Pancreas (tissue), 10 donors: Measurements from ENCODE around the gene TNIK. TPM values are rescaled to one million over a fixed set of nuclear protein-coding genes. Genes with fewer than 3 reads are reported as not detected.

Experiments used
- ATAC-seq, 4 donors: fragments of 200-7000 bp; cut with Tn5 transposase; one replicate each; pipeline versions ENCODE4 v1.8.0 to v1.9.1; 2020; ENCODE audit warnings: mild to moderate bottlenecking in 4 of 4, moderate library complexity in 4 of 4
- DNase-seq, 6 donors: peaks; one replicate each; pipeline ENCODE4 v3.0.0-alpha.2; 2020
- FAIRE-seq: peaks from 2 replicates; lab custom pipeline; 2012; peaks lifted over from hg19 to GRCh38; lab: Jason Lieb, UNC
- H3K27ac ChIP-seq, 4 donors: fragments of 200-600 bp; sonication (generic); 1 replicate in 3 of 4; 2 replicates in 1 of 4; pipeline versions ENCODE4 v1.5.0 to v1.8.0; 2020
- H3K27me3 ChIP-seq, 4 donors: fragments of 200-600 bp; one replicate each; pipeline ENCODE4 v1.8.0; 2021
- H3K36me3 ChIP-seq, 3 donors: fragments of 200-600 bp; sonication (generic) in 1 of 3; one replicate each; pipeline versions ENCODE4 v1.5.0 to v1.8.0; 2020 to 2021
- H3K4me1 ChIP-seq, 3 donors: fragments of 200-600 bp; one replicate each; pipeline ENCODE4 v1.8.0; 2021
- H3K4me3 ChIP-seq, 4 donors: fragments of 200-600 bp; sonication (generic) in 2 of 4; one replicate each; pipeline versions ENCODE4 v1.5.0 to v1.8.0; 2020 to 2021
- H3K9me3 ChIP-seq, 4 donors: fragments of 200-600 bp; one replicate each; pipeline ENCODE4 v1.8.0; 2021
- CTCF ChIP-seq, 4 donors: fragments of 200-600 bp; sonication (generic) in 3 of 4; IDR thresholded peaks; one replicate each; pipeline versions ENCODE4 v1.5.0 to v1.8.0; 2021; ENCODE audit warnings: antibody characterized with exemption in 4 of 4
- WGBS, 2 donors: extraction: QIAGEN DNeasy Blood & Tissue Kit; methylation state at CpG; one replicate each; pipeline ENCODE4 v1.1.7; 2013; 5-methylcytosine and 5-hydroxymethylcytosine counted together
- intact Hi-C, 3 donors: fragments of 100-400 bp; cut with DNase I; formaldehyde crosslinking; loops; one replicate each; pipeline versions ENCODE4 v1.11.1 to v1.14.2; 2022
- polyA plus RNA-seq, 2 donors: library from polyadenylated mRNA; stranded (reverse); fragments of 200-250 nt; gene quantifications; one replicate each; pipeline ENCODE4 v1.2.3, GENCODE V29; 2013
- total RNA-seq, 6 donors: library from RNA; stranded (reverse); fragmentation: NEBNext Ultra II Directional in 4 of 6; extraction: Animal tissue kit (Norgen Biotek cat#: 25700) in 4 of 6; gene quantifications; one replicate each; pipeline versions ENCODE4 v1.2.1 to v1.2.4, GENCODE V29; 2021 to 2023
- donor health status: healthy with polysubstance abuse.
- donor health status: DM: no; HTN: no; CAD: no; lungs with moderate emphysema.
- donor health status: DM: no; HTN: no; CAD: no.
- donor health status: control.
- donor health status: control.
- donor health status: Bipolar disorder and iron deficiency.
- donor health status: DM: yes; HTN: yes; CAD: no.
- donor health status: DM: no; HTN: no; CAD: no.
- donor health status: DM: no; HTN: no; CAD: no.
- donor health status: DM: yes; HTN: yes; CAD: no.

The TNIK gene
- total and polyA plus RNA-seq, 8 donors, result 3.5 to 13.6 (median 5.8) TPM

- Histone ChIP-seq H3K27me3 (no peaks in the 10 kb centered on the region), H3K9me3 (no peaks in the 10 kb centered on the region), H3K27ac (no peak overlapping the region), H3K36me3 (no peaks in the 10 kb centered on the region), H3K4me1 (no peaks in the 10 kb centered on the region), H3K4me3 (no peak overlapping the region)
- DNase-seq (no peak), FAIRE-seq (no peak), ATAC-seq (no peak)
- 84 to 86% methylated on average over 3 of the region's 3 CpGs for WGBS, 2 donors
- intact Hi-C loops, result no loop called here
- TF ChIP-seq CTCF (IDR thresholded peaks at IDR 0.05), result no peak
Measured at GRCh38 chr3:171199473-171199829, 260.8 kb downstream of the TNIK start.

GRCh38 chr3:171198781-171199472, 261.3 kb downstream of the TNIK start:
- Histone ChIP-seq H3K27me3 (no peaks in the 10 kb centered on the region), H3K4me3 (no peak overlapping the region), H3K27ac (no peak overlapping the region), H3K4me1 (no peaks in the 10 kb centered on the region), H3K36me3 (no peaks in the 10 kb centered on the region), H3K9me3 (no peaks in the 10 kb centered on the region)
- FAIRE-seq (no peak), DNase-seq (no peak), ATAC-seq (no peak)
- WGBS, 2 donors, result 92 to 96% methylated on average over 3 of the region's 3 CpGs
- TF ChIP-seq CTCF (IDR thresholded peaks at IDR 0.05), result no peak
- intact Hi-C loops, result no loop called here

DNA sequence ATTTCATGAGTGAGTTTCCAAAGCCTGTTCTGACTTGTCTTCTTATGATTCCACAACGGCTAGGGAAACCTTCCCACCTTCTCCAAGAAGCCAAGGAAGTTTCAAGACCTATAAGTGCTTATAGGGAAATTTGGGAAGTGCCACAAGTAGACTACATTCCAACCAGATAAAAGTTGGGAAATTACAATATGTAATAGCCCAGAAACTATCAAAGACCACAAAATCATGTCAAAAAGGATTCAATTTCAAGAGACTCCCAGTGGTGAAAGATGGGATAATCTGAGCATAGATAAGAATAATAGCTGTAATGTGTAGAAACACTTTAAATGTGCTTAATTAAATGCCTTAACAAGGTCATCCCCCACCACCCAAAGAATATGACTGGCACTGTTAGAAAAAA, 264.5 kb downstream of the TNIK start:
- DNase-seq, result no peak
- Histone ChIP-seq H3K4me1 (no peaks in the 10 kb centered on the region), H3K36me3 (no peaks in the 10 kb centered on the region), H3K4me3 (no peak overlapping the region), H3K9me3 (no peaks in the 10 kb centered on the region), H3K27ac (no peak overlapping the region), H3K27me3 (no peaks in the 10 kb centered on the region)
- no peak for ATAC-seq
- intact Hi-C loops, result no loop called here
- FAIRE-seq, result no peak
- 93 to 95% methylated on average over 1 of the region's 1 CpG for WGBS, 2 donors
- no peak for TF ChIP-seq CTCF (IDR thresholded peaks at IDR 0.05)

DNA sequence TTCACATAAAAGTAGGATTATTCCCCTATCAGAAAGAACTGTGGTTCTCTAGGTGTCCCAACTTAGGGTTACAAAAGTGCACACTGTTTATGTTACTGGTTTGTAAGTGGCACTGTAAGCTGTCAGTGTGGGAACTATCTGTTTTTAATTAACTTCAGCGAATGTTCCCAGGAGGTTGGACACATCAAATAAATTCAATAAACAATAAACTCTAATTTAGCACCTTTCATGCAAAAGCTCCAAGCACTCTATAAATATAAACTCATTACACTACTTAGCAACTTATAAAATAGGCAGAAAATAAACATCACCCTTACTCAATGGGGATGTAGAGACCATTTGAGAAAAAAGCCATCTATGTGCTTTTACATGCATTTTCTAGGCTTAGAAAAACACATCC, 265.2 kb downstream of the TNIK start:
- no peak for TF ChIP-seq CTCF (IDR thresholded peaks at IDR 0.05)
- Histone ChIP-seq H3K27me3 (no peaks in the 10 kb centered on the region), H3K4me3 (no peak overlapping the region), H3K36me3 (no peaks in the 10 kb centered on the region), H3K4me1 (no peaks in the 10 kb centered on the region), H3K9me3 (no peaks in the 10 kb centered on the region), H3K27ac (no peak overlapping the region)
- FAIRE-seq, result no peak
- WGBS, 2 donors, result 65 to 80% methylated on average over 1 of the region's 1 CpG
- DNase-seq, result no peak
- no peak for ATAC-seq
- intact Hi-C loops, result no loop called here

GRCh38 chr3:171193693-171194092, 266.5 kb downstream of the TNIK start:
- H3K9me3 ChIP-seq, result no peaks in the 10 kb centered on the region
- ATAC-seq (no peak), DNase-seq (no peak), FAIRE-seq (no peak)
- intact Hi-C loops, result no loop called here
- 87 to 91% methylated on average over 1 of the region's 1 CpG for WGBS, 2 donors
- H3K36me3 ChIP-seq, result no peaks in the 10 kb centered on the region
- no peak overlapping the region for H3K4me3 ChIP-seq
- TF ChIP-seq CTCF (IDR thresholded peaks at IDR 0.05), result no peak
- no peak overlapping the region for H3K27ac ChIP-seq
- no peaks in the 10 kb centered on the region for H3K27me3 ChIP-seq
- H3K4me1 ChIP-seq, result peaks cover 0 to 2% (median 0%) of the 10 kb centered on the region in 3 donors
